ENCODE data around the gene DLG2. TPM values are rescaled to one million over a fixed set of nuclear protein-coding genes. Genes with fewer than 3 reads are reported as not detected.

Gene DLG2
- total and polyA plus RNA-seq, 2 of the 4 experiments (the other 2 are of a cell fraction), result 0.31 to 0.36 TPM

DNA sequence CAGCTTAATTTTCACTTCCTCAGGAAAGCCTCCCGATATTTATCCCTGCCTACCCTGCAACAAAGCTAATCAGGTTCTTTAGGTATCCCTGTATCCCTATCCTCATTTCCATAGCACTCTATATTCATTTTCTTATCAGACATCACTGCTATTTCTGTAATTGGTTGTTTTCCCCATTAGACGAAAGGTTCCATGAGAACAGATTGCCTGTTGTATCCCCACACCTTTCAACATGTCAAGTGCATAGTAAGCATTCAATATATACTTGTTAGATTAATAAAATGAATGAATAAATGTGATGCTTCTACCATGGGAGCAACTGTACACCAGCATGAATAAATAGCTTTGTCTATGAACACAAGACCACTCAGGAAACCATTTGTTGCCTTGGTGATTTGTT lies 499.8 kb downstream of the DLG2 start:
- ATAC-seq (ENCODE audit: low read depth) (no peak), DNase-seq (no peak)
- Histone ChIP-seq H3K23ac (ENCODE audit: low read depth, low read length) (no peak overlapping the region), H4K20me1 (ENCODE audit: insufficient read depth, low read length) (no peaks in the 10 kb centered on the region), H4K5ac (ENCODE audit: low read depth, low read length) (no peak overlapping the region), H2AK5ac (ENCODE audit: low read depth, low read length) (no peak overlapping the region), H4K91ac (ENCODE audit: insufficient read depth, low read depth, low read length) (no peak overlapping the region), H3K36me3 (ENCODE audit: control insufficient read depth, insufficient read depth, low read length) (no peaks in the 10 kb centered on the region), H3K9me1 (ENCODE audit: insufficient read depth, low read length) (no peaks in the 10 kb centered on the region), H2BK120ac (ENCODE audit: low read depth, low read length) (no peak overlapping the region), H2AFZ (replicated peaks; ENCODE audit: low read length, poor library complexity) (no peak overlapping the region), H2BK15ac (ENCODE audit: low read depth, low read length) (no peak overlapping the region), H3K79me1 (ENCODE audit: low read depth in 1 of 2, low read length in 2 of 2) (no peaks in the 10 kb centered on the region), H4K8ac (ENCODE audit: low read depth in 2 of 2, low read length in 2 of 2) (no peak overlapping the region), H3K4me2 (ENCODE audit: low read depth, low read length) (no peak overlapping the region), H3K27me3 (ENCODE audit: control insufficient read depth, insufficient read depth, low read length) (no peaks in the 10 kb centered on the region), H3K9me3 (ENCODE audit: control insufficient read depth, insufficient read depth, low read length) (no peaks in the 10 kb centered on the region), H3K4me3 (ENCODE audit: insufficient read depth, low read depth, low read length) (no peak overlapping the region), H2AK9ac (replicated peaks; ENCODE audit: low read depth, low read length, poor library complexity) (no peak overlapping the region), H3K4me1 (ENCODE audit: control insufficient read depth, insufficient read depth, low read length) (no peaks in the 10 kb centered on the region), H3K27ac (ENCODE audit: insufficient read depth, low read length) (no peak overlapping the region), H2BK20ac (ENCODE audit: low read depth, low read length) (no peak overlapping the region), H3K14ac (replicated peaks; ENCODE audit: low read depth, low read length) (no peak overlapping the region), H3K4ac (ENCODE audit: low read depth, low read length) (no peak overlapping the region), H3K18ac (ENCODE audit: low read depth, low read length) (no peak overlapping the region), H3K9ac (ENCODE audit: low read depth, low read length) (no peak overlapping the region), H2BK5ac (ENCODE audit: low read depth, low read length, poor library complexity, severe bottlenecking) (no peak overlapping the region), H3K56ac (ENCODE audit: extremely low read depth, insufficient read depth, low read length) (no peak overlapping the region)
- dilution Hi-C loops (cut with HindIII; ENCODE audit: low sequenced_read_pairs, unreplicated experiment), result no loop called here
- TF ChIP-seq RFX5 (IDR thresholded peaks at IDR 0.05; ENCODE audit: low read depth, low read length), result no peak
- TF ChIP-seq MAFK (IDR thresholded peaks at IDR 0.05; ENCODE audit: low read depth, low read length), result no peak
- no peak for TF ChIP-seq MXI1 (IDR thresholded peaks at IDR 0.05; ENCODE audit: borderline replicate concordance, low read depth, low read length)
- TF ChIP-seq, protein P1, sequence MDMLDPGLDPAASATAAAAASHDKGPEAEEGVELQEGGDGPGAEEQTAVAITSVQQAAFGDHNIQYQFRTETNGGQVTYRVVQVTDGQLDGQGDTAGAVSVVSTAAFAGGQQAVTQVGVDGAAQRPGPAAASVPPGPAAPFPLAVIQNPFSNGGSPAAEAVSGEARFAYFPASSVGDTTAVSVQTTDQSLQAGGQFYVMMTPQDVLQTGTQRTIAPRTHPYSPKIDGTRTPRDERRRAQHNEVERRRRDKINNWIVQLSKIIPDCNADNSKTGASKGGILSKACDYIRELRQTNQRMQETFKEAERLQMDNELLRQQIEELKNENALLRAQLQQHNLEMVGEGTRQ (IDR thresholded peaks at IDR 0.05; ENCODE audit: low read depth, low read length), result no peak
- TF ChIP-seq, protein P2, sequence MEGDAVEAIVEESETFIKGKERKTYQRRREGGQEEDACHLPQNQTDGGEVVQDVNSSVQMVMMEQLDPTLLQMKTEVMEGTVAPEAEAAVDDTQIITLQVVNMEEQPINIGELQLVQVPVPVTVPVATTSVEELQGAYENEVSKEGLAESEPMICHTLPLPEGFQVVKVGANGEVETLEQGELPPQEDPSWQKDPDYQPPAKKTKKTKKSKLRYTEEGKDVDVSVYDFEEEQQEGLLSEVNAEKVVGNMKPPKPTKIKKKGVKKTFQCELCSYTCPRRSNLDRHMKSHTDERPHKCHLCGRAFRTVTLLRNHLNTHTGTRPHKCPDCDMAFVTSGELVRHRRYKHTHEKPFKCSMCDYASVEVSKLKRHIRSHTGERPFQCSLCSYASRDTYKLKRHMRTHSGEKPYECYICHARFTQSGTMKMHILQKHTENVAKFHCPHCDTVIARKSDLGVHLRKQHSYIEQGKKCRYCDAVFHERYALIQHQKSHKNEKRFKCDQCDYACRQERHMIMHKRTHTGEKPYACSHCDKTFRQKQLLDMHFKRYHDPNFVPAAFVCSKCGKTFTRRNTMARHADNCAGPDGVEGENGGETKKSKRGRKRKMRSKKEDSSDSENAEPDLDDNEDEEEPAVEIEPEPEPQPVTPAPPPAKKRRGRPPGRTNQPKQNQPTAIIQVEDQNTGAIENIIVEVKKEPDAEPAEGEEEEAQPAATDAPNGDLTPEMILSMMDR (conservative IDR thresholded peaks at IDR 0.05; ENCODE audit: low read depth, low read length), result no peak
- TF ChIP-seq, protein P3, sequence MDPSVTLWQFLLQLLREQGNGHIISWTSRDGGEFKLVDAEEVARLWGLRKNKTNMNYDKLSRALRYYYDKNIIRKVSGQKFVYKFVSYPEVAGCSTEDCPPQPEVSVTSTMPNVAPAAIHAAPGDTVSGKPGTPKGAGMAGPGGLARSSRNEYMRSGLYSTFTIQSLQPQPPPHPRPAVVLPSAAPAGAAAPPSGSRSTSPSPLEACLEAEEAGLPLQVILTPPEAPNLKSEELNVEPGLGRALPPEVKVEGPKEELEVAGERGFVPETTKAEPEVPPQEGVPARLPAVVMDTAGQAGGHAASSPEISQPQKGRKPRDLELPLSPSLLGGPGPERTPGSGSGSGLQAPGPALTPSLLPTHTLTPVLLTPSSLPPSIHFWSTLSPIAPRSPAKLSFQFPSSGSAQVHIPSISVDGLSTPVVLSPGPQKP (IDR thresholded peaks at IDR 0.05; ENCODE audit: borderline replicate concordance, low read depth, low read length), result no peak
- TF ChIP-seq BHLHE40 (IDR thresholded peaks at IDR 0.05; ENCODE audit: low read depth, low read length), result no peak
- no peak for TF ChIP-seq FOS (IDR thresholded peaks at IDR 0.05; ENCODE audit: low read depth, low read length)
- TF ChIP-seq POLR2A (IDR thresholded peaks at IDR 0.05; ENCODE audit: low read depth, low read length), result no peak
- no peak for TF ChIP-seq RCOR1 (IDR thresholded peaks at IDR 0.05; ENCODE audit: insufficient replicate concordance, low read length)
- ChIA-PET POLR2A (ENCODE audit: unreplicated experiment) (no interaction called here), CTCF (no interaction called here)
- no TSS peak for BruUV-seq (replicated peaks)
- in situ Hi-C loops (cut with MboI; ENCODE audit: low sequenced_read_pairs), result no loop called here
- 20% methylated on average over 1 of the region's 2 CpGs; no CpG with 5 or more reads in 1 of the 2 experiments for WGBS, 2 experiments (ENCODE audit: extremely low coverage in 2 of 2, insufficient read length in 1 of 2)
- intact Hi-C loops (cut with micrococcal nuclease), result no loop called here

All from IMR-90 (cell line).